ENCODE measurements around the gene STAC3. TPM values are rescaled to one million over a fixed set of nuclear protein-coding genes. Genes with fewer than 3 reads are reported as not detected.

STAC3 gene
- total RNA-seq, 1 experiment from 2014 or later, result 0.10 TPM

GRCh38 chr12:57194253-57194652 is 56.7 kb downstream of the STAC3 start:
- DNase-seq (ENCODE audit: low read depth), result no peak

GRCh38 chr12:57193706-57194245 is 57.2 kb downstream of the STAC3 start:
- no peak for DNase-seq (ENCODE audit: low read depth)

Other genes starting within 250 kb of the STAC3 start
- gene ZBTB39, start 244.6 kb downstream of the STAC3 start, total RNA-seq (2014; rRNA removed; shearing (Covaris generic)), result 3.3 TPM in 2 replicates
- gene TAC3, start 234.7 kb downstream of the STAC3 start, total RNA-seq (2014; rRNA removed; shearing (Covaris generic)), result not detected in 2 replicates
- gene MYO1A, start 201.1 kb downstream of the STAC3 start, total RNA-seq (2014; rRNA removed; shearing (Covaris generic)), result not detected in 2 replicates
- gene NEMP1, start 172.4 kb downstream of the STAC3 start, total RNA-seq (2014; rRNA removed; shearing (Covaris generic)), result 18.1 and 30.3 TPM in 2 replicates
- gene NAB2, start 162.1 kb downstream of the STAC3 start, total RNA-seq (2014; rRNA removed; shearing (Covaris generic)), result 11.0 and 18.9 TPM in 2 replicates
- gene STAT6, start 139.8 kb downstream of the STAC3 start, total RNA-seq (2014; rRNA removed; shearing (Covaris generic)), result not detected in 2 replicates
- gene LRP1, start 122.7 kb downstream of the STAC3 start, total RNA-seq (2014; rRNA removed; shearing (Covaris generic)), result 8.5 and 24.9 TPM in 2 replicates
- gene LRP1-AS, start 103.6 kb downstream of the STAC3 start, total RNA-seq (2014; rRNA removed; shearing (Covaris generic)), result not detected in 2 replicates
- 3.1 and 6.8 TPM in 2 replicates for gene NXPH4, start 34.4 kb downstream of the STAC3 start, total RNA-seq (2014; rRNA removed; shearing (Covaris generic))
- gene SHMT2, start 21.5 kb downstream of the STAC3 start, total RNA-seq (2014; rRNA removed; shearing (Covaris generic)), result 113 and 139 TPM in 2 replicates
- 12.1 and 16.4 TPM in 2 replicates for gene R3HDM2, start 179.9 kb upstream of the STAC3 start, total RNA-seq (2014; rRNA removed; shearing (Covaris generic))
- gene INHBC, start 183.6 kb upstream of the STAC3 start, total RNA-seq (2014; rRNA removed; shearing (Covaris generic)), result not detected in 2 replicates
- gene INHBE, start 204.1 kb upstream of the STAC3 start, total RNA-seq (2014; rRNA removed; shearing (Covaris generic)), result 0.42 and 1.4 TPM in 2 replicates
- 1.5 TPM in 1 of 2 replicates, not detected in the other for gene GLI1, start 208.6 kb upstream of the STAC3 start, total RNA-seq (2014; rRNA removed; shearing (Covaris generic))
- 0.44 and 0.69 TPM in 2 replicates for gene ARHGAP9, start 228.7 kb upstream of the STAC3 start, total RNA-seq (2014; rRNA removed; shearing (Covaris generic))
- gene MARS1, start 236.9 kb upstream of the STAC3 start, total RNA-seq (2014; rRNA removed; shearing (Covaris generic)), result 68.9 and 99.8 TPM in 2 replicates